HG03442 (cell line): ENCODE measurements around the gene RPLP1.
"Not testable (repeated sequence)": the region's sequence is repeated elsewhere in the genome, so short reads cannot be mapped to it uniquely, and the experiment has no call there.

Experiments
- ATAC-seq: cut with Tn5 transposase; IDR thresholded peaks from one replicate; pipeline ENCODE4 v1.9.1; 2021; ENCODE audit warnings: mild to moderate bottlenecking, moderate library complexity; ENCODE audit not compliant: unreplicated experiment

RPLP1 gene

DNA sequence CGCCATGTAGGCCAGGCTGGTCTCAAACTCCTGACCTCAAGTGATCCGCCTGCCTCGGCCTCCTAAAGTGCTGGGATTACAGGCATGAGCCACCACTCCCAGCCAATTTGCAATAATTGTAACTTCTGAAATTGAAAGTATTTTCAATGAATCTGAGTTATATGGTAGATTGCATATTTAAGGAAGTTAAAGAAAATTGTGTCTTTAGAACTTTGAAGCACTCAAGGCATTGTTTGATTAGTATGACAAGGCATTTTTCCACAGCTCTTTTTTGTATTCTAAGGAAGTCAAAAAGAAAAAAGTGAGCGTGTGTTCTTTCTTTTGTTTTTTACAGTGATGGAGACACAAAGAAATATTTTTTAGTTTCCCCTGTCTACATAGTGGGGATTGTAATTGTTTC lies 15.7 kb upstream of the RPLP1 start:
- ATAC-seq = no peak

DNA sequence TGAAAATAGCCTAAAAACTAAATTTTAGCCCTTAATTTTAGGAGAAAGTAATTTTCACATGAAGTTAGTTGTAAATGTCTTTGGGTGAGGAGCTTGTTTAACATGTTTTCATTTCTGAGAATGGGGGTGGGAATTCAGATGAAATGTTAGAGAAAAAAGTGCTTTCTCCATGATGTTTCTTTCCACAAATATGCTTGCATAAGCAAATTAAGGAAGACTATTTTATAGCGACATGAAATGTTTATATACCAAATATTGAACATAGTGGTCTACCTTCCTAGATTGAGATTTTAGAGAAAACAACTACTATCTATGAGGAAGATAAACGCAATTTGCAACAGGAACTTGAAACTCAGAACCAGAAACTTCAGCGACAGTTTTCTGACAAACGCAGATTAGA lies 13.0 kb upstream of the RPLP1 start:
- ATAC-seq = no peak

DNA sequence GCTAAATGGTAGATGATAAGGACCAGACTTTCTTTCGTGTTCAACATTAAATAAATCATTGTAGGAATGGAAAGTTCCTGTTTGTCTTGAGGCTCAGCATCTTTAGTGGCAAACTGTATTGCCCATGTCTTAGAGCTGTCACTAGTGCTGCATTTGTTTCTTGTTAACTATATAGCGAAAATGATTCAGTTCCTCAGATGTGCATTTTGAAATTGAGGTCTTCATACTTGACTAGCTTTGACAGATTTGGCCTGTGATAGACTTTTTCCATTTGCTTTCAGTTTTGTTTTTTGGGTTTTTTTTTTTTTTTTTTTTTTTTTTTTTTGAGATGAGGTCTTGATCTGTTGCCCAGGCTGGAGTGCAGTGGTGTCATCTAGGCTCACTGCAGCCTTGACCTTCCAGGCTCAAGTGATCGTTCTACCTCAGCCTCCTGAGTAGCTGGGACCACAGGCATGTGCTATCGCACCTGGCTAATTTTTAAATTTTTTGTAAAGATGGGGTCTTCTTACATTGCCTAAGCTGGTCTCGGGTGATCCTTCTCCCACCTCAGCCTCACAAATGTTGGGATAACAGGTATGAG lies 9.5 kb upstream of the RPLP1 start:
- peak; percentile 58 for ATAC-seq

- no peak for ATAC-seq
Measured at GRCh38 chr15:69444686-69445085, 7.9 kb upstream of the RPLP1 start.

DNA sequence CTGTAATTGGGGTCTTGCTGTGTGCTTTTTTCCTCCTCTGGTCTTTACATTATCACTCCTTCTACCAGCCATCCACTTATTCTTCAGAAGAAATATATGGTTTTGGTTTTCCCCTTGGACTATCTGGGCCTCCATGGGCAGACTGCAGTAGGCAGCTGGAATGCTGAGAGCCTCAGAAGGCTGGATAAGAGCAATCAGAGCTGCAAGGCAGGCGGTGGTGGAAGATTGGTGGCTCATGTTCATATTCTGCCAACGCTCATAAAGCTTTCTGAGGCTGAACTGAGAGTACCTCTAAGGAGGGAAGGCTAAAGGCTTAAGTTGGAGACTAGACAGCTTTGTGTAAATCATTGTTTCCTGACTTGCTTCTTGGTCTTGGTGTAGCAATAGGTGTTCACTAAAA lies 5.7 kb upstream of the RPLP1 start:
- no peak for ATAC-seq

DNA sequence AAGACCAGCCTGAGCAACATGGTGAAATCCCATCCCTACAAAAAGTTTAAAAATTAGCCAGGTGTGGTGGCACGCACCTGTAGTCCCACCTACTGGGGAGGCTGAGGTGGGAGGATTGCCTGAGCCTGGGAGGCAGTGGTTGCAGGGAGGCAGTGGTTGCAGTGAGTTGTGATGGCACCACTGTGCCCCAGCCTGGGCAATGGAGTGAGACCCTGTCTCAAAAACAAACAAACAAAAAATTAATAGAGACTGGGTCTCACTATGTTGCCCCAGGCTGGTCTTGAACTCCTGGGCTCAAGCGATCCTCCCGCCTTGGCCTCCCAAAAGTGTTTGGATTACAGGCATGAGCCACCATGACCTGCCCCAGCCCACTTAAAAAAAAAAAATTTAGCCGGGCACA lies 2.4 kb upstream of the RPLP1 start:
- not testable (repeated sequence) for ATAC-seq

- ATAC-seq = no peak
Measured at GRCh38 chr15:69450968-69451695, 1.5 kb upstream of the RPLP1 start.

- ATAC-seq = peak; percentile 27
Measured at GRCh38 chr15:69451951-69452691, 497 bp upstream of the RPLP1 start.

DNA sequence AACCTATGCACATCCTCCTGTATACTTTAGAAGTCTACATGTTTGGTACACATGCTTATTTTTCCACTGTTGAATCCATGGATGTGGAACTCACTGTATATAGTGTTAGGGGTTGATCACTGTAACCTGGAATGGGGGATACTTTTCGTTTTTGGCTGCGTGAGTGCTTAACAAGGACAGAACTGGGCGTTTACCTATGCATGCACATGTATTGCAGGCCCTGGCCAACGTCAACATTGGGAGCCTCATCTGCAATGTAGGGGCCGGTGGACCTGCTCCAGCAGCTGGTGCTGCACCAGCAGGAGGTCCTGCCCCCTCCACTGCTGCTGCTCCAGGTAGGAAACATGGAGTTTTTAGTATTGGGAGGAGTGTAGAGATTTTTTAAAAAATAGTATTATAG lies 2.3 kb downstream of the RPLP1 start:
- no peak for ATAC-seq

DNA sequence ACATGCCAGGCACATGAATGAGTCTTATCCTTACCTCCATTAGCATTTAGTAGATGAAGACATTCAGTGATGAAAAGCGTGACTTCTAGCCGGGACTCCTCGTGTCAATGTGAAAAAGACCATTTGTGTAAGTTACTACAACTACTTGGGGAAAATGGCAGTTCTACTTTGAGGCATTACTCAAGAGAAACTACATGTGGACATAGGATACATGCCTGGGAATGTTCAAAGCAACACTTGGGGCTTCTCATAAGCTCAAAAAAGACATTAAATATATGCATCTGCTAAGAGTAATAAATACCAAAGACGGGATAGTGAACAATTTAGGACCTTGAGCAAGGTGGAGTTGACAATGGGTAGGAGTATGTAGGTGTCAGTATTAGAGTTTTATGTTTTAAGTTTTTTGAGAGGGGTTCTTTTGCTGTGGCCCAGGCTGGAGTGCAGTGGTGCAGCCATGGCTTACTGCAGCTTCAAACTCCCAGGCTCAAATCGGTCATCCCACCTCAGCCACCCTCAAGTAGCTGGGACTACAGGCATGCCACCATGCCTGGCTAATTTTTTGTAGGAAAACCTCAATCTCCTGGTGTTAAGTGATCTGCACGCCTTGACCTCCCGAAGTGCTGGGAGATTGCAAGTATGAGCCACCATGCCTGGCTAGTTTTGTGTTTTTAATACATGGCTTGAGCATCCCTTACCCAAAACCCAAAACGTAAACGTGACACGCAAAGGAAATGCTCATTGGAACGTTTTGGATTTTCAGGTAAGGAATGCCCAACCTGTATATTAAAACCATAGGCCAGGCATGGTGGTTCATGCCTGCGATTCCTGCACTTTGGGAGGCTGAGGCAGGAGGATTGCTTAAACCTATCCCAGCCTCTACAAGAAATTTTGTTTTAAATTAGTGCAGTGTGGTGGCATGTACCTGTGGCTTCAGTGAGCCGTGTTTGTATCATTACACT lies 3.9 kb downstream of the RPLP1 start:
- ATAC-seq = no peak

GRCh38 chr15:69457304-69458280 lies 5.0 kb downstream of the RPLP1 start:
- ATAC-seq = no peak

- no peak for ATAC-seq
Measured at GRCh38 chr15:69459066-69459465, 6.4 kb downstream of the RPLP1 start.

- no peak for ATAC-seq
Measured at GRCh38 chr15:69460481-69460880, 7.9 kb downstream of the RPLP1 start.

DNA sequence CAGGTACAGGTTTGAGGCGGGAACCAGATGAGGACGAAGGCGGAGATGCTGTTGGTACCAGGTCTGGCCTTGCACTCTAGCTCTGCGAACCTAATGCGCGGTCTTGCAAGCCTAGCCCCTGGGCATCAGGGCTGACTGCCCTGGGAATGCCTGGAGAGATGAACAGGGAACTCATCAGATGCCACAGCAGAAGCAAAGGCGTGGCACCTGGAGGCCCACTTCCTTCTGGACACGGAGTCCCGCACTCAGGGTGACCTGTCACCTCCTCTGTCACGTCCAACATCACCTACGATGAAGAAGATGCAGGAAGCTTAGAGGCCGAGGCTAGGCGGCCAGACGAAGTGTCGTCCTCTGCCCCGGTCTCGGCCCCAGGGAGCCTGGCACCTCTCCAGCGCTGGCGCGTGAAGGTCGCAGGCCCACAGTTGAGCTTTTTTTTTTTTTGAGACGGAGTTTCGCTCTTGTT lies 9.4 kb downstream of the RPLP1 start:
- no peak for ATAC-seq

- peak; percentile 92 for ATAC-seq
Measured at GRCh38 chr15:69462493-69463181, 10.0 kb downstream of the RPLP1 start.

GRCh38 chr15:69463182-69463756 lies 10.7 kb downstream of the RPLP1 start:
- ATAC-seq = no peak

DNA sequence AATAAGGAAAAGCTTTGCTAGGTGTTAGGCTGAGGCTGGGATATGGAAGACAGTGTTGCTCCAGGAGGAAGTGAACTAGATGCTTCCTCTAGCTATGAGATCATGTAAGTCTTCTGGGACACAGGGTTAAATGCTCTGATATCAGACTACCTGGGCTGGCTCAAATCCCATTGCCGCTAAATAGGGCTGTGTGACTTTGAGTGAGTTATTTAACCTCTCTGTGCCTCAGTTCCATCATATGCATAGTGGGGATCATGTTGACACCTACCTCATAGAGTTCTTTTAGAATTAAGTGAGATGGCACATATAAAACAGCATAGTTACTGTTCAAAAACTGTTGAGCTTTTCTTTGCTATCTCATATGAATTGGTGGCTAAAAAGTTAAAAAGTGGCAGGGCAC lies 12.6 kb downstream of the RPLP1 start:
- no peak for ATAC-seq

DNA sequence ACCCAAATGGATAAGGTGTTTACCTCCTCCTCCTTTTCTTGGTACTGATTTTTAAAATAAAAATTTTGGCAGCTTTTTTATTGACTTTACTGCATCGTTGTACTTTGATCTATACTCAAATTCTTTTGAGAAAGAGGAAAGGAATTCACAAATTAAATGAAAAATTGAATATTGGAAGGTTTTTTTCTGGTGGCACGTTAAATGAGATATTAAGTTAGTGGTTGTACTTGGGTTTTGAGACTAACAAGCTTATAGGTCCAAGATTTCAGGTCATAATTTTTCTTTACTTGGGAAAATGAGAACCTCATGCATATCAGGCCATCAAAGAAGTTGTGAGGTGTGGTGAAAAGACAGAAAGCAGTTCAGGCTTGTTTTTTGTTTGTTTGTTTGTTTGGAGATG lies 14.1 kb downstream of the RPLP1 start:
- ATAC-seq = no peak

GRCh38 chr15:69467636-69468035 lies 15.0 kb downstream of the RPLP1 start:
- no peak for ATAC-seq
